GM19372 (cell line): ENCODE results near the gene HOXC13.

ENCODE experiments used
- ATAC-seq: cut with Tn5 transposase; IDR thresholded peaks from one replicate; pipeline ENCODE4 v1.9.1; 2021; ENCODE audit warnings: mild to moderate bottlenecking, low read depth, moderate library complexity; ENCODE audit not compliant: unreplicated experiment

HOXC13 gene

DNA sequence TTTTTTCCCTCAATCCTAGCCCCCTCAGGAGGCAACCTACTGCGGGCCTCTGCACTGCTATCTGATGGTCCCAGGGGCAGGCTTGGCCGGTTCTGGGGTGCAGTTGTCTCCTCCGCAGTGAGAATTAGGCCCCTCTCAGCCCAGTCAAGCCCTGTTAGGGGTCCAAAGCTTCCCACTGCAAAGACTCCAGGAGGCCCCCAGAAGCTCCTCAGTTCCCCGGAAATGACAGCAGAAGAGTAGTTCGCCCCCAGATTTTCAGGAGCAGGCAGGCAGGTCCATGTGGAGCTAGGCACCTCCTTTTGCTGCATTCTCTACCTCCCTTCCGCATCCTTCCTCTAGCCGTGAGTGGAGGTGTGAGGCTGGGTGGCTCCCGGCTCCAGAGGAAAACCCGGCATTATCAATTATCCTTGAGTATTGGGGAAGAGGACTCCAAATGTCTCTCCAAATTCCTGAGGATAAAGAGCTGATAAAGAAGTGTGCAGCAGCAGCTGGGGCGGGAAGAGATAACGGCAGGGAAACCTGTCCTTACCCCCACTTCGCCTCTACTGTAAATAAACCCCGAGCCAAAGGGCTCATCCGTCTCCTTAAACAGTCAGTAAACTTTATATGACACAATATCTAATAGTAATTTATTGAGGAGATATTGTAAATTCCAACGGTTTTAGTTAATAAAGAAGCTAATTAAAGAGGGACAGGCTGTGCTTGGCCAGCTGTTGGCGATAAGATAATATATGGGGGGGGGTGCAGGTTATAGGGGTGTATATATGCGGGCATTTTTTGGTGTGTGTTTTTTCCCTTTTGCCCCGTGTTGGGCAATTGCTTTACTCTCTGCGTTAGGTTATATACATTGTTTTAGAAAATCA is 15.4 kb downstream of the HOXC13 start:
- no peak for ATAC-seq

DNA sequence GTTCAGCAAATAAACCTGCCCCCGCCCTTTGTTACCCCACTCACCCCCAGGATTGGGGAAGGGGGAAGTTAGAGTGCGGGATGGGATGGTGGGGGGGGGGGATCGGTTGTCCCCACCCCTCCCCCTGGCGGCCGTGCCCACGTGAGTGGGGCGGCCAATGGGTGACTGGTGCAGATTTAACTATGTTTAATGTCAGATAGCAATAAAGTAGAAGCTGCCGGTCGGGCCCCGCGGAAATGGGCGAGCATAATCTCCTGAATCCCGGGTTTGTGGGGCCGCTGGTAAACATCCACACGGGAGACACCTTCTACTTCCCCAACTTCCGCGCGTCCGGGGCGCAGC is 16.0 kb downstream of the HOXC13 start, which contains the start of gene HOXC12:
Gene HOXC12, plus strand, starts transcription at position 210 of the 342 bp plus-strand sequence. Its CDS starts 27 bp downstream, at position 237.
- ATAC-seq: no peak

DNA sequence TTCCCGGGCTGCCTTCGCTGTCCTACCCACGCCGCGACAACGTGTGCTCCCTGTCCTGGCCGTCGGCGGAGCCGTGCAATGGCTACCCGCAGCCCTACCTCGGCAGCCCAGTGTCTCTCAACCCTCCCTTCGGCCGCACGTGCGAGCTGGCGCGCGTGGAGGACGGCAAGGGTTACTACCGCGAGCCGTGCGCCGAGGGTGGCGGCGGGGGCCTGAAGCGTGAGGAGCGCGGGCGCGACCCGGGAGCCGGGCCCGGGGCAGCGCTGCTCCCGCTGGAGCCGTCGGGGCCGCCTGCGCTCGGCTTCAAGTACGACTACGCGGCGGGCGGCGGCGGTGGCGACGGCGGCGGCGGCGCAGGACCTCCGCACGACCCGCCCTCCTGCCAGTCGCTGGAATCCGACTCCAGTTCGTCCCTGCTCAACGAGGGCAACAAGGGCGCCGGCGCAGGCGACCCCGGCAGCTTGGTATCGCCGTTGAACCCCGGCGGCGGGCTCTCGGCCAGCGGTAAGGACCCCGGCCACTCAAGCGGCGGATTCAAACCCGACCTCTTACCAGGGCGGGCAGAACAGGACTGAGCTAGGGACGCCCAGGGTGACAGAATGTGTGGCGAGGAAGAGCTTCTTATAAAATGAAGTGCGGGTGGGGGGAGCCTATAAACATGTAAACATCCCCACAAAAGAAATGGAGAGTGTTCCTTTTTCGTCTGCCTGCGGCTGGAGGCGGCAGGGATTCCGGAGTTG is 16.6 kb downstream of the HOXC13 start:
- ATAC-seq: no peak

- ATAC-seq: no peak
These were observed 17.2 kb downstream of the HOXC13 start for GRCh38 chr12:53955776-53956250.

DNA sequence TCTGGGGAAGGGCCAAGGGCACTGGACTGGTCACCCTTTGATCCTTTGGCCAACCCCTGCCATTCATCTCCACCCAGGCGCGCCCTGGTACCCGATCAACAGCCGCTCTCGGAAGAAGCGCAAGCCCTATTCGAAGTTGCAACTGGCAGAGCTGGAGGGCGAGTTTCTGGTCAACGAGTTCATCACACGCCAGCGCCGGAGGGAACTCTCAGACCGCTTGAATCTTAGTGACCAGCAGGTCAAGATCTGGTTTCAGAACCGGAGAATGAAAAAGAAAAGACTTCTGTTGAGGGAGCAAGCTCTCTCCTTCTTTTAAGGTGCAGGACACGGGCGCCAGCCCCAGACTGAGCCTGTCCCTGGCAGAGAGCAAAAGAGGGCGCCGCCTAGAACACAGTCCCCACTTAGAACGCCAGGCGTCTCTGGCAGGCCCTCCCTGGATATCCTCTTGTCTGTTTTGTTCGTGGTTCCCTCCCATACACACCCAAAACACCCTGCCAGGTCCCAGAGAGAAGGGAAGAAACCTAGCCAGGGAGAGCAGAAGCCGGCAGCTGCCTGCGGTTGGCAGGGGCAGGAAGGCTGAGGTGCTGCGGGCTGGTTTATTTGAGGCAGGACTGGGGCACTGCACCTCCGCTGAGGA is 17.7 kb downstream of the HOXC13 start:
- ATAC-seq: no peak

- ATAC-seq: no peak
These were observed 18.4 kb downstream of the HOXC13 start for GRCh38 chr12:53956914-53957536.

DNA sequence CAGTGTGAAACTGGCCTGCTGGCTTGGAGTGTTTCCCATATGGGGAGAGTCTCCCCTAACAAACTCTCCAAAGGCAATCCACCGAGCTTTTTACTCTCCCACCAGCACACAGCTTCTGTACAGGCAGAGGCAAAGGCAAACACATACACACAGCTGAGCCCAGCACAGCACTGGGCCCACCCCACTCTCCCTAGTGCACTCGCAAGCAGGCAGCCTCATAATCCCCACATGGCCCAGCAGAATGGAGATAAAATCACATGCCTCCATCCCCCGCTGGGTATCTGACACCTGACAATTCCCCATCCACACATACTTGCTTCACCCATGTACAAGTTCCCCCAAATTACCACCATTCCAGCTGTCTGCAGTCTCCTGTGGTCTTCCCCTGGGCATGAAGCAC is 19.5 kb downstream of the HOXC13 start:
- ATAC-seq: no peak

DNA sequence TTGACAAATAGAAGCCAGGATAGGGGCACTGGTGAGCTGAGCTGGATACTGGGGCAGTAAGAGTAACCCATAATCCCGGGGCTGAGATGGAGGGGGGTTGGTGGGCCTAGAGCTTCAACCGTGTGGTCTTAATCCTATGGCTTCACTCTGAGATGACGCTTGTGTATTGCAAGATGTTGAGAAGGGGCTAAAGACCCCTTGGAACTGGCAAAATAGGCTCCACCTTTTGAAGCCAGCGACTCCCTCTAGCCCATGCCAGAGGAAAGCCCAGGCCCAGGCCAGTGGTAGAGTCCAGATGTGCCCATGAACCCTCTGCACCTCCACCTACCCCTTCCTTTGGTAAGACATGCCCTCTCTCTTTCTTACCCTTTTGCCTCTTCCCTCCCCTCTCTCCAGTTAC is 20.7 kb downstream of the HOXC13 start:
- no peak for ATAC-seq

DNA sequence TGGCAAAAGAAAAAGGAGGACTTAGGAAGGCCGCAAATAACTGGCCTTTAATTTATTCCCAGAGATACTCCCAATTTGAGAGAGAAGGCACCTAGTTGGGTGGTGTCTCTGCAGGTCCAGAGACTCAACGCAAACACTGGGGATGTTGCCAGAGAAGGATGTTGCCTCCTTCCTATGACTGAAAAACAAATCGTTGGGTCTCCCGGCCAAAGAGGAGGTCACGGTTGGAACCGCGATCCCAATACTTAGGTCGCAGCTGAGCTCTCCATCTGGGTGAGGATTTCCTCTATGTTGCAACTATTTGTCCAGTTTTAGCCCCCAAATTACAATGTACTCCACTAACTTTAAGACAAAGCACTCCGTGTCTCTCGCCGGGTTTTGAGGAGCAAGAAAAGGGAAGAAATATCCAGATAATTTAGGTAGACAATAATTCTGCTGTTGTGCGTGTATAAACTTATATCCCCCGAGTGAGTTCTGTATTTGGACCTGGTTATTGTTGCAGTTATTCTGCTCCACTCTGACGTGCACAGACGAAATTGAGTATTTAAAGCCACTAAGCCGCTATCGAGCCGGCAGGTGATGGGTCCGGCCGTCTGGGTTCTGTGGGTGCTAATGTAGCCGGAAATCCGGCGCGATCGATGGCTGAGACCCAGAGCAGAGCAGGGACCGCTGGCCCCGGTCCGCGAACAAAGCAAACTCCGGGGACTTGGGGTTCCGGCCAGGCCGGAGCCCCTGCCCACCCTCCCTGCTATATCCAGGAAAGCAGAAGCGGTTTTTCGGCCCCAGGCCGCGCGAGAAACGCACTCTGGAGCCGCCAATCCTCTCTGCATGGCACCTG is 21.8 kb downstream of the HOXC13 start:
- ATAC-seq: no peak

- ATAC-seq: no peak
These were observed 22.6 kb downstream of the HOXC13 start for GRCh38 chr12:53961025-53961761.

- ATAC-seq: no peak
These were observed 24.4 kb downstream of the HOXC13 start for GRCh38 chr12:53963005-53963404.

GRCh38 chr12:53963434-53964314 is 25.0 kb downstream of the HOXC13 start:
- ATAC-seq: no peak

GRCh38 chr12:53964315-53964713 is 25.7 kb downstream of the HOXC13 start:
- no peak for ATAC-seq

DNA sequence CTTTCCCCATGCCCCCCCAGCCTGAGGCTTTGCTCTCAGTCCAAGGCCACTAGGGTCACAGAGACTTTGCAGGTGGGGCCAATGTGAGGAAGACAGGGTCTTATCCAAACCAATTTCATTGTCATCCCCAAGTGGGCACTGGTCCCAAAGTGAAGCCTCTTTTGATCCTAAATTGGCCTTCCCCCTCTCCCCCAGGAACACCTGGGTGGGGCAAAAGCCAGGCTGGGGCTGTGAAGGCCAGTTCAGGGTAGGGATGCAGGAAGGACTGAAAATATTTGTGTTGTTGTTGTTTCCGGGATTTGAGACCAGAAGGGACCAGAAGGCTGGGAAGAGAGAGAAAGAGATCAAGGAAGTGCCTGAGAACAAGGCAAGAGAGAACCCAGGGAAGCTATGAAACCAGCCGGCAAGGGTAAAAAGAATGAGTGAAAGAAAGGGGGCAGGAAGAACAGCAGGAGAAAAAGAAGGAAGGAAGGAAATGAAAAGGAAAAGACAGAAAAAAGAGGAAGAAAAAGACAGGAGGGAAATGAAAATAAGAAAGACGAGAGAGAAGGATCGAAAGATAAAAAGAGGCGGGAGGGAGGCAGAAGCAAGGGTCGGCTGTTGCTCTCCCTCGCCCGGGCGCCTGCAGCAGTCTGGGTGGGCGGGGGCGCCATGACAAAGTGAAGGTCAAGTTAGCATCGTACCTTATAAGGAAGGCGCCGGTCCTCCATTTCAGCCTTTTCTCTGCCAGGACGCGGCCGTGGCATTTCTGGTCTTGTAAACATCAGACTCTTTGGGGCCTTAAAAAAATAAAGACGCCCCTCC is 26.9 kb downstream of the HOXC13 start:
- ATAC-seq: no peak

GRCh38 chr12:53966085-53966384 is 27.4 kb downstream of the HOXC13 start:
- no peak for ATAC-seq

GRCh38 chr12:53966385-53967133 is 27.9 kb downstream of the HOXC13 start:
- no peak for ATAC-seq

DNA sequence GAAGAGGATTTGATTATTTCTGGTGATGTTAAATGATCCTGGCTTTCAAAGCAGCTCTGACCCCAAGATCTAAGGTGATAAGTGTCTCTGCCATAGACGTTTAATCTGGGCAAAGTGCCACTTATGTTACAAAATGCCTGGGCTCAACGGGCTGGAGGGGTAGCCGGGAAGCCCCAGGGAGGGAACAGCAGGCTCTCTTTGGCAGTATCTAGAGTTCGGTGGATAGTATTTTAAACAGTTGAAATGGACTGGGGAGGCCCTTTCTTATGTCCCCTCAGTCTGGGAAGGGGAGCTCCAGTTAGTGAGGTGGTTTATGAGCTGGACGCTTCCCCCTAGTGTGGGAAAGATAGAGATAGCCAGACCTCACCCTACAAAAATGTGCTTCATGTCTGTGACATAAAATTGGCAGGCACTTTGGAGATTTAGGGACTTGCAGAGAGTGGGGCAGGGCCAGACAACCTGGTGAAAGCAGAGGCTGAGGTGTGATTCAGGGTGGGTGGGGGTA is 28.8 kb downstream of the HOXC13 start:
- no peak for ATAC-seq
